ENCODE measurements around the gene ANXA2.
"Not testable (repeated sequence)": the region's sequence is repeated elsewhere in the genome, so short reads cannot be mapped to it uniquely, and the experiment has no call there.

Gene ANXA2

DNA sequence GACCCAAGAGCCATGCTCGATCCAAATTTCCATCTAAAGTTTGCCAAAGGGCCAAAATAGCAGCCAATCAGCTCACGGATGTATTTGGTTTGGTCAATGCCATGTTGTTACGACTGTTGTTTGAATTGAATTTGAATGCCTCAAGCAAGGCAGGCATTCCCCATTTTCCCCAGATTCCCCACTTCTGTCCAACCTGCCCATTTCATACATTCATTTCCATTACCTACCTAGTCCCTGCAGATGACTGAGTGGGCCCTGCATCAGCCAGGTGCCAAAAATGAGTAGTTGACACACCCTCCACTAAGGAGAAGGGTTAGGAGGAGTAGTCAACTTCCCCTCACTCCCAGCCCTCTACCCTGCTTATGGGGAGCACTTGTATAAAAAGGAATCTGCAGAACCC is 51.7 kb downstream of the ANXA2 start:
- Histone ChIP-seq H3K27ac (ENCODE audit: low read depth in 2 of 2, low read length in 2 of 2) (no peak overlapping the region), H3K4me1 (ENCODE audit: control insufficient read depth in 2 of 2, insufficient read depth in 2 of 2, low read length in 2 of 2) (no peaks in the 10 kb centered on the region), H3K9ac (ENCODE audit: low read depth in 1 of 2, low read length in 2 of 2) (no peak overlapping the region), H3K9me3 (ENCODE audit: control insufficient read depth in 2 of 2, low read length in 2 of 2) (no peaks in the 10 kb centered on the region), H3K4me3 (ENCODE audit: low read length in 2 of 2) (no peak overlapping the region), H3K36me3 (ENCODE audit: control insufficient read depth in 2 of 2, insufficient read depth in 2 of 2, low read length in 2 of 2) (peaks cover 48 to 53% of the 10 kb centered on the region in 2 donors), H3K27me3 (ENCODE audit: control insufficient read depth in 2 of 2, insufficient read depth in 2 of 2, low read length in 2 of 2) (no peaks in the 10 kb centered on the region)

DNA sequence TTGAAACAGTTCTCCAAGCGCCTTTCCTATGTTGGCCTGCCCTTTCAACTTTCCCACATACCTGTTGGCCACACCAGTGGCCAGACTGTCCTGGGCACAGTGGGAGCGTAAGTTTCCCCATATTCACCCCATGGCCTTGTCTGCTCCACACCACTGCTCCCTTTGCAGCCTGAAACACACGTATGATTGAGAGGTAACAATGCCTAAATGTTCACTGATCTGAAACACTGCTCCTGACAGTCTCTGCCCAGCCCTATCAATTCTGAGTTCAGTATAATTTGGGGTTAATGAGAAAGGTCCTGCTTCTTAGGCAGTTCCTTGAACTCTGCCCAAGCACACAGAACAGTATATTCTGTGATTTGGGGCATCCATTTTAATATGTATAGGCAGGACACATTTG is 52.2 kb downstream of the ANXA2 start:
- Histone ChIP-seq H3K4me3 (ENCODE audit: low read length in 2 of 2) (no peak overlapping the region), H3K27me3 (ENCODE audit: control insufficient read depth in 2 of 2, insufficient read depth in 2 of 2, low read length in 2 of 2) (no peaks in the 10 kb centered on the region), H3K9me3 (ENCODE audit: control insufficient read depth in 2 of 2, low read length in 2 of 2) (no peaks in the 10 kb centered on the region), H3K36me3 (ENCODE audit: control insufficient read depth in 2 of 2, insufficient read depth in 2 of 2, low read length in 2 of 2) (peaks cover 43 to 48% of the 10 kb centered on the region in 2 donors), H3K4me1 (ENCODE audit: control insufficient read depth in 2 of 2, insufficient read depth in 2 of 2, low read length in 2 of 2) (no peaks in the 10 kb centered on the region), H3K9ac (ENCODE audit: low read depth in 1 of 2, low read length in 2 of 2) (no peak overlapping the region), H3K27ac (ENCODE audit: low read depth in 2 of 2, low read length in 2 of 2) (no peak overlapping the region)

DNA sequence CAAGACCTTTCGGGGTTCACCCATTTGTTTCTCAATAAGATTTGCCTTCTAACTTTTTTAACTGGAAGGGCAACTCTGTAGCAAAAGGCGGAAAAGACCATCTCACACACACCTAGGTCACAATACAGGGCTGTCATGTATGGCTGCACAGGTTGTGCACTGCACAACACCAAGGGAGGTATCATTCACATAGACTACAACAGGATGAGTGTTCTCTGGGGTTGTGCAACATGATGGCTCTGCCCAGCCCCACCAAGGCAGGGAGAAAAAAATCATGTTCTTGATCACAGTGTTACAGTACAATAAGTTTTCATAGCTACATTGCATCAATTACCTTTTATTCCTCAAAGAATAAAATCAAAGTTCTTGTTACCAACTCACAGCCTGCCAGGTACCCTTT is 52.8 kb downstream of the ANXA2 start:
- no peaks in the 10 kb centered on the region for H3K27me3 ChIP-seq (ENCODE audit: control insufficient read depth in 2 of 2, insufficient read depth in 2 of 2, low read length in 2 of 2)
- H3K36me3 ChIP-seq (ENCODE audit: control insufficient read depth in 2 of 2, insufficient read depth in 2 of 2, low read length in 2 of 2) = peaks cover 38 to 43% of the 10 kb centered on the region in 2 donors
- no peaks in the 10 kb centered on the region for H3K4me1 ChIP-seq (ENCODE audit: control insufficient read depth in 2 of 2, insufficient read depth in 2 of 2, low read length in 2 of 2)
- no peak overlapping the region for H3K27ac ChIP-seq (ENCODE audit: low read depth in 2 of 2, low read length in 2 of 2)
- H3K9me3 ChIP-seq (ENCODE audit: control insufficient read depth in 2 of 2, low read length in 2 of 2) = no peaks in the 10 kb centered on the region
- H3K4me3 ChIP-seq (ENCODE audit: low read length in 2 of 2) = no peak overlapping the region
- no peak overlapping the region for H3K9ac ChIP-seq (ENCODE audit: low read depth in 1 of 2, low read length in 2 of 2)

DNA sequence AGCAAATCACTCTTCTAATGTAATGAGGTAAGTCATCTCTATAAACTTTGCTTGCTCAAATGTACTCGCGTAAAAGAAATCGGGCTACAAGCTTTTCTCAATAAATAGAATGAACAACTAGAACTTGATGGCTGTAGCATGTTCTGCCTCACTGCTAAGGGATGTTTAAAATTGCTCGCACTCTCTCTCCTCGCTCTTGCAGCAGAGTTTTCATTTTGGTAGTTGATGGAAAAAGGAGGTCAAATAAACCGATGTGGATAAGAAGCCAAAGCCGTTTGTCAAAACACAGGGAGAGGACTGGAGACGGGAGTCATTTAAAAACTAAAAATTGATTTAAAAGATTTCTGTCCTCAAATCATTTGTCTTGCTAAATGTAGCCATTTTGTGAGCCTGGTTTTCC is 53.3 kb downstream of the ANXA2 start:
- H3K9me3 ChIP-seq (ENCODE audit: control insufficient read depth in 2 of 2, low read length in 2 of 2) = no peaks in the 10 kb centered on the region
- no peaks in the 10 kb centered on the region for H3K27me3 ChIP-seq (ENCODE audit: control insufficient read depth in 2 of 2, insufficient read depth in 2 of 2, low read length in 2 of 2)
- peaks cover 38 to 43% of the 10 kb centered on the region in 2 donors for H3K36me3 ChIP-seq (ENCODE audit: control insufficient read depth in 2 of 2, insufficient read depth in 2 of 2, low read length in 2 of 2)
- H3K9ac ChIP-seq (ENCODE audit: low read depth in 1 of 2, low read length in 2 of 2) = no peak overlapping the region
- no peaks in the 10 kb centered on the region for H3K4me1 ChIP-seq (ENCODE audit: control insufficient read depth in 2 of 2, insufficient read depth in 2 of 2, low read length in 2 of 2)
- no peak overlapping the region for H3K27ac ChIP-seq (ENCODE audit: low read depth in 2 of 2, low read length in 2 of 2)
- H3K4me3 ChIP-seq (ENCODE audit: low read length in 2 of 2) = no peak overlapping the region

DNA sequence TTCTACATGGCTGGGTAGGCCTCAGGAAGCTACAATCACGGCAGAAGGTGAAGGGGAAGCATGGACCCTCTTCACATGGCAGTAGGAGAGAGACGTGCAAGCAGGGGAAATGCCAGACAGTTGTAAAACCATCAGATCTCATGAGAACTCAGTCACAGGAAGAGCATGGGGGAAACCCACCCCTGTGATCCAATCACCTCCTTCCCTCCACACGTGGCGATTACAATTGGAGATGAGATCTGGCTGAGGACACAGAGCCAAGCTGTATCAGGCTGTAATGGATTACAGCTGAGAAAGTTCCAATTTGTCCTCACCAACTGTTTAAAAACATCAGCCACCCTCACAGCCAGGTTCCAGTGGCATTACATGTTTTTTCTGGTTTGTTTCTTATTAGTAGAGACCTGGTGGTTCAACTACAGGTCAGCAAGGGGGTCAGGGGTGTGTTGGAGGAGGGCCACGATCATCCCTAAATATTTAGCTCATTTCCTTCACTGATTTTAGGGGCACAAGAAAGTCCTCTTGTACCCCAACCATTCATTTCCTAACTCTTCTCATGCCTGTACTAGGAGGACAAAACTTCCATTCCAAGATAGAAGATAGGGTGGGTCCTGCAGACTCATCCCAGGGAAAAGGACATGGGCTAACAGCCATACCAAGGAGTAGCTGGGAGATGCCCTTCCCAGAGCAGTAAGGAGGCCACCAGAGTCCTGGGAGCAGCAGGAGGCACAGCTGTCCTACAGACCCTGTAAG is 54.4 kb downstream of the ANXA2 start:
- H3K9ac ChIP-seq (ENCODE audit: low read depth in 1 of 2, low read length in 2 of 2) = no peak overlapping the region
- no peaks in the 10 kb centered on the region for H3K4me1 ChIP-seq (ENCODE audit: control insufficient read depth in 2 of 2, insufficient read depth in 2 of 2, low read length in 2 of 2)
- H3K36me3 ChIP-seq (ENCODE audit: control insufficient read depth in 2 of 2, insufficient read depth in 2 of 2, low read length in 2 of 2) = peaks cover 29 to 36% of the 10 kb centered on the region in 2 donors
- no peaks in the 10 kb centered on the region for H3K27me3 ChIP-seq (ENCODE audit: control insufficient read depth in 2 of 2, insufficient read depth in 2 of 2, low read length in 2 of 2)
- H3K27ac ChIP-seq (ENCODE audit: low read depth in 2 of 2, low read length in 2 of 2) = no peak overlapping the region
- H3K9me3 ChIP-seq (ENCODE audit: control insufficient read depth in 2 of 2, low read length in 2 of 2) = no peaks in the 10 kb centered on the region
- no peak overlapping the region for H3K4me3 ChIP-seq (ENCODE audit: low read length in 2 of 2)

DNA sequence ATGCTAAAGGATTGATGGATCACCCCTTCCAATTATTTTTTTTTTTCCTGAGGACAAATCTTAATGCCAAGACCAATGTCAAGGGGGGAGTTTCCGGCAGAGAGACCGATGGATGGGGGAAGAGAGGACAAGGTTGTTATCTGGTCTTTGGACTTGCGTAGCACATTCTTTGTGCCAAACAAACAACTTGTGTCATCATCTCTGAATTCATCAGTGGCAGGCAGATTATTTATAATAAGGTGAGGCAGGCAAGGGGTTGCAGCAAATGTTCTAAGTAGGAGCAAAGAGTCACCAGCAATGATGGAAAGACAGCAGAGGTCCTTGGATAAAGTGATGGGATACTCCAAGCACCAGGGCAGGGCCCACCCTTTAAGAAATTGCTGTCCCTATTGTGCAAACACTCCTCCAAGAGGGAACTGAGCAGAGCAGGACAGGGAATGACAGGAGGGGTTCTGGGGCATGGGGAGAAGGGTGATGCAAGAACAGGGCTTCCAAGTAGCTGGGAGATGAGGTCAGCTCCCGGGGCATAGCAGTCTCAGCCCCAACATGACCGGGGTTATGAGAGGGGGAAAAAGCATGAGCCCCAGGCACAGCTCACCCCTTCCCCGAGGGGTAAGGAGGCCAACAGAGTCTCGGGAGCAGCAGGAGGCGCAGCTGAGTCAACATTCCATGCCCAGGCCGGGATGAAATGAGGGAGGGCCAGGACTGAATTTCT is 57.4 kb downstream of the ANXA2 start:
- Histone ChIP-seq H3K36me3 (ENCODE audit: control insufficient read depth in 2 of 2, insufficient read depth in 2 of 2, low read length in 2 of 2) (peaks cover 0 to 6% of the 10 kb centered on the region in 2 donors), H3K9ac (ENCODE audit: low read depth in 1 of 2, low read length in 2 of 2) (no peak overlapping the region), H3K9me3 (ENCODE audit: control insufficient read depth in 2 of 2, low read length in 2 of 2) (no peaks in the 10 kb centered on the region), H3K4me1 (ENCODE audit: control insufficient read depth in 2 of 2, insufficient read depth in 2 of 2, low read length in 2 of 2) (no peaks in the 10 kb centered on the region), H3K27ac (ENCODE audit: low read depth in 2 of 2, low read length in 2 of 2) (no peak overlapping the region), H3K4me3 (ENCODE audit: low read length in 2 of 2) (no peak overlapping the region), H3K27me3 (ENCODE audit: control insufficient read depth in 2 of 2, insufficient read depth in 2 of 2, low read length in 2 of 2) (no peaks in the 10 kb centered on the region)

DNA sequence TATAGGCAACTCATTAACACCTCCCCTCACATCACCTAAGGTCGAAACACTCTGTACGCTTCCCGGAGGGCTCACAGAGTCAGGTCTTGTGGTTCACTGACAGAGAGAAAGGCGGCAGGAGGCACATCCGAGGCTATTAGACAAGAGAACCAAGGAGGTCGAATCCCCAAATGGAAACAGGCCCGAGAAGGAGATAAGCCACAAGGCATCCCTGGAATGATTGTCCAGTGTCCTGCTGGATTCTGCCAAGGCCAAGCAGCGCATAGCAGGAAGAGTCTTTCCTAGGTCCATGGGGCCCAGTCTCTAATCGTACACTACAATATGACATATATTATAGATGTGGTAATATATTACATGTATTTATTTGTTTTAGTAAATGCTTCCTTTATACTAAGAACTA is 58.5 kb downstream of the ANXA2 start:
- H3K36me3 ChIP-seq (ENCODE audit: control insufficient read depth in 2 of 2, insufficient read depth in 2 of 2, low read length in 2 of 2) = no peaks in the 10 kb centered on the region
- H3K9me3 ChIP-seq (ENCODE audit: control insufficient read depth in 2 of 2, low read length in 2 of 2) = no peaks in the 10 kb centered on the region
- H3K4me1 ChIP-seq (ENCODE audit: control insufficient read depth in 2 of 2, insufficient read depth in 2 of 2, low read length in 2 of 2) = no peaks in the 10 kb centered on the region
- no peak overlapping the region for H3K4me3 ChIP-seq (ENCODE audit: low read length in 2 of 2)
- no peak overlapping the region for H3K27ac ChIP-seq (ENCODE audit: low read depth in 2 of 2, low read length in 2 of 2)
- H3K27me3 ChIP-seq (ENCODE audit: control insufficient read depth in 2 of 2, insufficient read depth in 2 of 2, low read length in 2 of 2) = no peaks in the 10 kb centered on the region
- no peak overlapping the region for H3K9ac ChIP-seq (ENCODE audit: low read depth in 1 of 2, low read length in 2 of 2)

DNA sequence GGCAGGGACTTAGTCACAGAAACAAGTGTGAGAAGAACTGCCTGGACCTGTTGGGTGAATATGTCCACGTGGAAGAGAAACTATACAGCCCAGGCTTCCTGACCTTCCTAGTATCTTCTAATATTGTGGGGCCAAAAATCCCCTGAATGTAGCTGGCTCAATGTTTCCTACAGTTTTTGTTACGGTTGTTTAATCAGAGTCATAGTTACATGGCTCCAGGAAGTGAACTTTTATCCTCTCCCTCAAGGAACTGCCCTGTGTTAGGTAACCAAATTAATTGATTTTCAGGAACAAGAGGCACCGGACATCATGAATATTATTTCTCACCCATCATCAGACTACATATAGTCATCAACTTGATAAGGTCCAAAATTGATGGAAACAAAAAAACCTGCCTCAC is 59.0 kb downstream of the ANXA2 start:
- no peaks in the 10 kb centered on the region for H3K27me3 ChIP-seq (ENCODE audit: control insufficient read depth in 2 of 2, insufficient read depth in 2 of 2, low read length in 2 of 2)
- H3K9ac ChIP-seq (ENCODE audit: low read depth in 1 of 2, low read length in 2 of 2) = no peak overlapping the region
- no peaks in the 10 kb centered on the region for H3K9me3 ChIP-seq (ENCODE audit: control insufficient read depth in 2 of 2, low read length in 2 of 2)
- no peaks in the 10 kb centered on the region for H3K4me1 ChIP-seq (ENCODE audit: control insufficient read depth in 2 of 2, insufficient read depth in 2 of 2, low read length in 2 of 2)
- H3K4me3 ChIP-seq (ENCODE audit: low read length in 2 of 2) = no peak overlapping the region
- H3K27ac ChIP-seq (ENCODE audit: low read depth in 2 of 2, low read length in 2 of 2) = no peak overlapping the region
- H3K36me3 ChIP-seq (ENCODE audit: control insufficient read depth in 2 of 2, insufficient read depth in 2 of 2, low read length in 2 of 2) = no peaks in the 10 kb centered on the region

DNA sequence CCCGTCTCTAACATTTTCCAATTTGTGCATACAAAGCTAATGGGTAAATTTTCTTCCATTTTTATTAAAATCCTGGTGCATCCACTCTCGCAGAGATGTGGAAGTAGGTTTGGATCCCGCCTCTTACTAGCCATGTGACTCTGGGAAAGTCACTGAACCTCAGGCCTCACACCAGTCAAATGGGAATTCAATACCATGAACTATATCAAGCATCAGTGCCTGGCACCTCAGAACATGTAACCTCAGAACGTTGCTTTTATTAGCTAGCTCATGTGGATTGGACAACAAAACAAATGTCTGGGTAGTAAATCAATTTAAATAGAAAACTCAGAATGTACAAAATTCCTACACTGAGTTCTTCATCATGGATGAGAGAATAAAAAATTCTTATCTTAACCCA is 60.7 kb downstream of the ANXA2 start:
- no peaks in the 10 kb centered on the region for H3K4me1 ChIP-seq (ENCODE audit: control insufficient read depth in 2 of 2, insufficient read depth in 2 of 2, low read length in 2 of 2)
- no peaks in the 10 kb centered on the region for H3K9me3 ChIP-seq (ENCODE audit: control insufficient read depth in 2 of 2, low read length in 2 of 2)
- no peaks in the 10 kb centered on the region for H3K36me3 ChIP-seq (ENCODE audit: control insufficient read depth in 2 of 2, insufficient read depth in 2 of 2, low read length in 2 of 2)
- no peaks in the 10 kb centered on the region for H3K27me3 ChIP-seq (ENCODE audit: control insufficient read depth in 2 of 2, insufficient read depth in 2 of 2, low read length in 2 of 2)
- no peak overlapping the region for H3K9ac ChIP-seq (ENCODE audit: low read depth in 1 of 2, low read length in 2 of 2)
- H3K4me3 ChIP-seq (ENCODE audit: low read length in 2 of 2) = no peak overlapping the region
- no peak overlapping the region for H3K27ac ChIP-seq (ENCODE audit: low read depth in 2 of 2, low read length in 2 of 2)

DNA sequence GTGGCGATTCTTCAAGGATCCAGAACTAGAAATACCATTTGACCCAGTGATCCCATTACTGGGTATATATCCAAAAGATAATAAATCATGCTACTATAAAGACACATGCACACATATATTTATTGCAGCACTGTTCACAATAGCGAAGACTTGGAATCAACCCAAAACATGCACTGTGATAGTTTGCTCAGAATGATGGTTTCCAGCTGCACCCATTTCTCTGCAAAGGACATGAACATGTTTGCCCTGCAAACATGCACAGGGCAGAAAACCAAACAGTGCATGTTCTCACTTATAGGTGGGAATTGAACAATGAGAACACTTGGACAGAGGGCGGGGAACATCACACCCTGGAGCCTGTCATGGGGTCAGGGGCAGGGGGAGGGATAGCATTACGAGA is 62.5 kb downstream of the ANXA2 start:
- not testable (repeated sequence) for H3K36me3 ChIP-seq (ENCODE audit: control insufficient read depth in 2 of 2, insufficient read depth in 2 of 2, low read length in 2 of 2); H3K27ac ChIP-seq (ENCODE audit: low read depth in 2 of 2, low read length in 2 of 2); H3K9me3 ChIP-seq (ENCODE audit: control insufficient read depth in 2 of 2, low read length in 2 of 2); H3K27me3 ChIP-seq (ENCODE audit: control insufficient read depth in 2 of 2, insufficient read depth in 2 of 2, low read length in 2 of 2); H3K9ac ChIP-seq (ENCODE audit: low read depth in 1 of 2, low read length in 2 of 2); H3K4me1 ChIP-seq (ENCODE audit: control insufficient read depth in 2 of 2, insufficient read depth in 2 of 2, low read length in 2 of 2); H3K4me3 ChIP-seq (ENCODE audit: low read length in 2 of 2)

Measured in mucosa of rectum (tissue), 2 donors.